Stimulated activated CD8-positive, alpha-beta memory T cell treated with anti-CD3 and anti-CD28 coated beads, Interleukin-4, amount 100 ng/mL, for 1 hour (primary cell): ENCODE measurements around the gene OR5T1.

Source experiments
- DNase-seq, 2 donors: peaks; one replicate each; pipeline ENCODE4 v3.0.0-alpha.2; 2020; ENCODE audit warnings: low read depth in 2 of 2, low spot score in 1 of 2

Gene OR5T1

DNA sequence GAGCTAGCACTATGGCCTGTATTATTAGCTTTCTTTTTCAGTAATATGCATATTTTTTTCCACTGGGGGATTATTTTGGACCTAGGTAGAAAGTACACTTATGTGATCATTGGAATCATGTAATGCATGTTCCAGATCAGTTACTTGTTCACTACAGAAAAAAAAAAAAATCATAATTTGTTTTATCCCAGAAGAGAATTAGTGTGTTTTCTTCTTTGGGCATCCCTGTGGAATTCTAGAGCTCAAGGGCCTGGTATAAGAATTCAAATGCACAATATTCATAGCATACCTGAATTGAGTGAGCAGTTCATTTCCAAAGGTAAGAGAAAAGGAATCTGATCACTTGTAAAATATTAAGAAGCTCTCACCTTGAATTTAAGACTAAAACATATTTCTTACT, at the start of gene OR5T1:
OR5T1 (plus strand) TSS at position 301 of the 400 bp plus-strand sequence. CDS start 1,485 bp downstream, outside the sequence.
- DNase-seq, result no peak

DNA sequence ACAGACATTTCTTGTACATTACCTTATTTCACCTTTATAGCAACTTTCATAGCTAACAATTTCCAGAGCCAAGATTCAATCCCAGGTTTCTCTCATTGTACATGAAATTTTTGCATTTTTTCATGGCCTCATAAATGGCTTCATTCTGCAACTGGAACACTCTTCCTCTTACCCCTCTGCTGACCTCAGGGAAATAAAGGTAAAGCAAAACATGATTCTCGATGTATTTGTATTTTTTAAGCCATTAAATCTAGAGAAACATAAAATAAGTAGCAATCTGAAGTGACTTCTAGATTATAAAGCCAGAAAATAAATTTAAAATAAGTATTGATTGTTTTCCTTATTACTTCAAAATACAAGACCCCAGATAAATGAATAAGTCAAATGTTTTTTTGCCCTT, 39.8 kb upstream of the OR5T1 start, which contains the start of gene OR5T2:
OR5T2 (minus strand) TSS at position 101 of the 400 bp plus-strand sequence. CDS start 1,193 bp downstream, outside the sequence.
- DNase-seq, result no peak

DNA sequence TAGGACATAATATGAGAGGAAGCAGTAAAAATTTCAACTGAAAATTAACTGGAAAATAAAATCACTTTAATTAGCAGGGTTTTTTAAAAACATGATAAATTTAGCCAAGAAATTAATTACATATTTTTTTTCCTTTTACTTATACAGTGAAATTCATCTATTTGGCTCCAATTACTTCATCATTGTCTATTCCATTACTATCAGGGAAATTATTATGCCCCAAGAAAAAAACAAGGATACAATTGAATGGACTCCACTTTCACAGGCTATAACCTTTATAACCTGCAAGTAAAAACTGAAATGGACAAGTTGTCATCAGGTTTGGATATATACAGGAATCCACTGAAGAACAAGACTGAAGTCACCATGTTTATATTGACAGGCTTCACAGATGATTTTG, 22.0 kb upstream of the OR5T1 start, which contains the start of gene OR5T3:
OR5T3 (plus strand) TSS at position 301 of the 400 bp plus-strand sequence; CDS start at position 301, 0 bp downstream.
- DNase-seq, result no peak

DNA sequence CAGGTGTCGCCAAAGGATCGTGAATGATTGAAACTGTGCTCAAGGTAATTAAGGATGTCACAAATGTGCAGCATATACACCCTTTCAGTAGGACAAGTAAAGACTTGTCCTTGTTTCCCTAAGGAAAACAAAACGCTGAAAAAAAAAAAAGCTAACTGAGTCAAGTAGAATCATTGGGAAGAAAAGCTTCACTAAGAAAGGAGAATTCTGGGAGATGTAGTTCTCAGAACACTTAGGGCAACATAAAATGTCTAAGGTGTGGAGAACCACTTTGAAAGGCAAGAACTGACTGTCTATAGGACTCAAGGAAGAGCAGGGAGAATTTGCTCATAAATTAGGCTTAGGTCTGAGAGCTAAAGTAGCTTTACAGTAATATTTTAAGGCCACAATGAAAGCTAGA, 2.9 kb upstream of the OR5T1 start:
- no peak for DNase-seq

DNA sequence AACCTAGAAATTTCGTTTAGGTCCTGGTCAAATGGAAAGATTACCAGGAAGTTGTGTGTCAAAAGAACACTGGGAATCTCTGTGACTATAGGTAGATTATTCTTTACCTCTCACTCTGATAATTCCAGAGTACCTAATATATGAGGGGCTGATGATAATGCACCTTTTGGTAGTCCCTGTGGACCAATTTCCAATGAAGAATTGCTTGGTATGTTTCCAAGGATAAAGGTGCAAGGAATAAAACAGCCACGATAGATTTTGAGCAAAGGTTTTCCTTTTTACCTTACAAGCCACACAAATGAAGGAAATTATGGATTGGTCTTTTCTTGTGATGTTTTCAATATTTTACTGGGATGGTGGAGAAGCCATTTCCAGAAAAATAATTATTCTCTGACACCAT, 18.2 kb downstream of the OR5T1 start, which contains the start of gene OR8H1:
OR8H1 (minus strand) TSS at position 101 of the 400 bp plus-strand sequence. CDS start 1,192 bp downstream, outside the sequence.
- DNase-seq, result no peak

DNA sequence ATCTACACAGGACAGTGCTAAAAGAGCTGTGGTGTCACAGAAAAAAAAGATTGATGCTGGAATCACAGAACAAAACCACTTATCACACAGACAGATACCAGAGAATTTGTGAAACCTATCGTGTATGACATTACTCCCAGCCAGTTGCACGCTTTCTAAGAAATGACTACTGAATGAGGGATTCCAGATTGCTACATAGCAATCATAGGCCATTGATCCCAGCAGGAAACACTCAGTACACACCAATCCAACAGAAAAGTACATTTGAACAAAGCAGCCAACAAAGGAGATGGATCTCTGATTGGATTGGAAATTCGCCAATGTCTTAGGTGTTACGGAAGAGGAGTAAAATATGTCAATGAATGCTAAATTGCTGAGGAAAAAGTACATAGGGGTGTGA, 22.9 kb downstream of the OR5T1 start:
- DNase-seq, result no peak

DNA sequence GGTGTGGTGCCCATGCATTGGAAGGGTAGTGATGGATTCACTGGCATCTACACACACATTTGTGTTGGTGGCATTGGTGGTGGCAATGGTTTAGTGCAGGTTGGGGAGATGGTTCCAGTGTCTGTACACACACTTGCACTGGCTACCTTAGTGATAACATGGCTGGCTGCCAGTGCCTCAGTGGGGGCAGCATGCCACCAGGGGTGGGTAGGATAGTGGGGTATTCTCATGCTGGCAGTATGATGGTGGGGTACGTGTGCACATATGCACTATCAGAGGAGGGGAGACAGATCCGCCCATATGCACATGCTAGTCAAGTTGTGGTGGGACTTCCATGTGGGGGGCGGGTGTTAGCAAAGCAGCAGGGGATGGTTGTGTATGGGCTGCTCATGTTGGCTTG, 33.9 kb downstream of the OR5T1 start:
- no peak for DNase-seq

DNA sequence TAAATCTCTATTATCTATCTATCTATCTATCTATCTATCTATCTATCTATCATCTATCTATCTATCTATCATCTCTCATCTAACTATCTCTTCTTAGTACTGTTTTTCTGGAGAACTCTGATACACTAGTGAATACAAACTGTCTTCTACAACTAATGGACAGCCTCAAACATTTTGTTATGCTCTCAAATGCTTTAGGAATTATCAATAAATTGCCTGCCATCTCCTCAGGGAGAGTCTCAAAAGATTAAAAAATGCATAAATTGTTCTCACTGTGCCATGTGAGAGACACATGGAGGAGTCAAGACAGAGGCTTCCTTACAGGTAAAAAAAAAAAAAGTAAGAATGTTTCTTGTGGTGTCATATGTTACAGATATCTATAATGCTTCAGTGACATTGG, 40.9 kb downstream of the OR5T1 start, which contains the start of gene OR8K3:
OR8K3 (plus strand) TSS at position 301 of the 400 bp plus-strand sequence. CDS start 3,163 bp downstream, outside the sequence.
- DNase-seq, result no peak
